GM13977 (cell line): ENCODE results near the gene IFITM10.

Experiments used
- DNase-seq: peaks from one replicate; pipeline ENCODE4 v3.0.0; 2012; ENCODE audit warnings: low spot score
- CTCF ChIP-seq: IDR thresholded peaks from 2 replicates; pipeline ENCODE4 v1.5.1; 2012; ENCODE audit warnings: mild to moderate bottlenecking, control low read depth; ENCODE audit not compliant: insufficient read depth; ENCODE audit errors: extremely low read depth, missing control alignments
- in situ Hi-C: fragments of 300-500 bp; cut with MboI; formaldehyde crosslinking; loops from one replicate; pipeline ENCODE4 v1.12.0; 2022; ENCODE audit warnings: low sequenced_read_pairs, low pct_unique_long_range_greater_than_20kb, mixed read lengths, inconsistent platforms; ENCODE audit not compliant: unreplicated experiment

IFITM10 gene

DNA sequence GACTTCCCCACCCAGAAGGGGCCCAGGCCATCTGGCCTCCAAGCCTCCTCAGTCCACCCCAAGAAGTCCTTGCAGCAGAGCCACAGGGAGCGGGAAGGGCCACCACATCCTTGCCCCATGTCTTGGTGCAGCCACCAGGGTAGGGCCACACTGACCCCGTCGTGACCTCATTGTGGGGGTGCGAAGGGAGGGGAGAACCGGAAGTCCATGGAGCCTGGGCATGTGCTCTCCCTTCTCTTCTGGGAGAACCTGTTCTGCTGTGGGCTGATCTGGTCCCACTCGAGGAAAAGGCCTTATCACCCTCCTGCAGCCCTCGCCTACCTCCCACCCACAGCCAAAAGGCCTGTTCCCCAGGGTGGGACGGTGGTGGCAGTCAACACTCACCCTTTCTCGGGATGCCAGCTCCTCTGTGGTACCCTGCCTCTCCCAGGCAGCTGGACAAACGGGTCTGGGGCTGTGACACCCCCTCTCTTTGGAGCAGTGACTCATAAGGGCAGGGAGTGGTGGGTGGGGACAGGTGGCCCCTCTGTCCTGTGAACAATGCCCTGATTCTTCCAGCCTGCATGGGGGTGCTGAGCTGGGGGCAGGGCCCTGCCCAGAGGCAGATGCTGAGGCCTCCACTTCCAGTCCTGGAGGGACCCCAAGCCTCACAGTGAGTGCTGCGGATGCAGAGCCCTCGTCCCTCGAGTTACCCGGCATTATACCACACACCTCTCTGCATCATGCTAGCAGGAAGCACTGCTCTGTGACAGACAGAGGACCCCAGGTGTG lies 27.9 kb upstream of the IFITM10 start:
- DNase-seq: no peak
- in situ Hi-C loops: no loop called here
- TF ChIP-seq CTCF: no peak

- no peak for TF ChIP-seq CTCF
- DNase-seq: no peak
- in situ Hi-C loops: no loop called here
Observed at GRCh38 chr11:1777737-1778136, 27.3 kb upstream of the IFITM10 start.

DNA sequence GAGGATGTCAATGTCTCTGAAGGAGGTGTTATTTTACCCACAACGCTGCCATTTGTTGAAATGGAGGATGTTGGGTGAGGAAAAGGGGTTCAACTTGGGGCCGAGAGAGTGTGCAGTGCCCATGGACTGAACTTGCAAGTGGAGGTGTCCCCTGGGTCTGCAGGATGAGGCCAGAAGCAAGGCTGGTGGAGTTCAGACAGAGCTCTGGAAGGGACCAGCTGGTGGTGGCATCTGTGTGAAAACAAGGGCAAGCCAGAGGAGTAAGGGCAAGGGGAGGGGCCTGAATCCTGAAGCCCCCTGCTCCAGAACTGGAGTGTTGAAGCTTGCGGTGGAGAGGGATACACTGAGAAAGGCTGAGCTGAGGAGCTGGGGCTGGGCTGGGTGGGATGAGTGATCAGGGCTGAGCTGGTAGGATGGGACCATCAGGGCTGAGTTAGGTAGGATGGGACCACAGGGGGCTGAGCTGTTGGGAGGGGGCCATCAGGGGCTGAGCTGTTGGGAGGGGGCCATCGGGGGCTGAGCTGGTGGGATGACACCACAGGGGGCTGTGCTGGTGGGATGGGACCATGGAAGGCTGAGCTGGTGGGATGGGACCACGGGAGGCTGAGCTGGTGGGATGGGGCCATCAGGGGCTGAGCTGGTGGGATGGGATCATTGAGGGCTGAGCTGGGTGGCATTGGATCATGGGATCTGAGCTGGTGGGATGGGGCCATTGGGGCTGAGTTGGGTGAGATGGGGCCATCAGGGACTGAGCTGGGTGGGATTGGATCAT lies 26.7 kb upstream of the IFITM10 start:
- in situ Hi-C loops: no loop called here
- TF ChIP-seq CTCF: no peak
- no peak for DNase-seq

DNA sequence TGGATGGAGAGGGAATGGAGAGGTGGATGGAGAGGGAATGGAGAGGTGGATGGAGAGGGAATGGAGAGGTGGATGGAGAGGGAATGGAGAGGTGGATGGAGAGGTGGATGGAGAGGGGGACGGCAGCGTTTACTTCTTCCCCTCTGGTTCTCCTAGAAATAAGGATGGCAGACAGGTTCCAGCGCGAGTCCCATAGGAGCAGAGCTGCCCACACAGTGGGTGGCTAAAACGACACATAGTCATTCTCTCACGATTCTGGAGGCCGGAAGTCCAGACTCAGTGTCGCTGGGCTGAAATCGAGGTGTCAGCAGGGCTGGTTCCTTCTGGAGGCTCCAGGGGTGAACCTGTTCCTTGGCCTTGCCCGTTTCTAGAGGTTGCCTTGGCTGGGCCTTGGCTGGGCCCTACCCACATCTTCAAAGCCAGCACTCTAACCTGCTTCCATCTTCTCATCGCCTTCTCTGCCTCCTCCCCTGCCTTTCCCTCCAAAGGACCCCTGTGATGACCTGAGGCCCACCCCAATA lies 26.0 kb upstream of the IFITM10 start:
- no peak for DNase-seq
- no peak for TF ChIP-seq CTCF
- in situ Hi-C loops: no loop called here

DNA sequence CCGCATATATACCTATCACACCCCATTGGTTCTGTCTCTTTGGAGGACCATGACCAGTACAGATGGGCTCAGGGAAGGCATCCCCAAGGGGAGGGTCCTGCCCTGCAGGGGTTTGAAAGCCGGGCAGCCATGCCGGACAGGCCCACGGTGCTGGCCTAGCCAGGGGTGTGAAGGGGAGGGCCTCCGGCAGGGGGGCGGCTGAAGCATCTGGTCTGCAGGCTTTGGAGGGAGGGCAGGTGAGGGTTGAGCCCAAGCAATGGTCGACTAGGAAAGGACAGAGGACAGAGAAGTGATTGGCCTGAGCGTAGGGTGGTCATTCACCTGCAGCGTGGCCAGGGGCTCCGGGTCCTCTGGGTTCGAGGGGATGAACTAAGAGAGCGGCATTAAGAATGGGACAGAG lies 24.5 kb upstream of the IFITM10 start:
- TF ChIP-seq CTCF: no peak
- in situ Hi-C loops: no loop called here

DNA sequence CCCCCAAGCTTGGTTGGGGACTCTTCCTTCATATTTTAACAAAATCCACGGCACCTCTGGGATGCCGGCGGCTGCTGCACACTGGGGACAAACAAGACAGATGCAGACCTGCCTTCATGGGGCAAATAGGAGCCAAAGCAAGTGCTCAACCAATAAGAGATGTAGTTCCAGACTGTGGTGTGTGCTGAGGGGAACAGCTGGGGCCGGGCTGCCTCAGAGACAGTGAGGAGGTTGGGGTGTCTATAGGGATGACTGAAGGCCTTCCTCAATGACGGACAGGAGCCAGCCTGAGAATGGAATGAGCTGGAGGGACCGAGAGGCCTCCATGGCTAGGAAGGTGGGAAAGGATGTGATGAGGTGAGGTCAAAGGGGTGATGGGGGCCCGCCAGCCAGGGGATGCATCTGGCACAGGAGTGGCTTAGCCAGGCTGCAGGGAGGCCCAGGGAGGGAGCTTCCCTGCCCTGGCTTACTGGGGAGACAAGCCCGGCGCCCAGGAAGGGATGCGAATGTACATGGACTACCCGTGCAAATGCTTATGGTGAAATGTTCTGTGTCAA lies 23.7 kb upstream of the IFITM10 start:
- in situ Hi-C loops: no loop called here
- TF ChIP-seq CTCF: no peak
- no peak for DNase-seq

More for the DNA sequence above, 24.5 kb upstream of the IFITM10 start:
- no peak for DNase-seq
